Measurements from ENCODE around the gene ZBTB16. TPM values are rescaled to one million over a fixed set of nuclear protein-coding genes. Genes with fewer than 3 reads are reported as not detected.

The ZBTB16 gene
- total RNA-seq, 1 experiment from 2014 or later = 70.4 TPM

DNA sequence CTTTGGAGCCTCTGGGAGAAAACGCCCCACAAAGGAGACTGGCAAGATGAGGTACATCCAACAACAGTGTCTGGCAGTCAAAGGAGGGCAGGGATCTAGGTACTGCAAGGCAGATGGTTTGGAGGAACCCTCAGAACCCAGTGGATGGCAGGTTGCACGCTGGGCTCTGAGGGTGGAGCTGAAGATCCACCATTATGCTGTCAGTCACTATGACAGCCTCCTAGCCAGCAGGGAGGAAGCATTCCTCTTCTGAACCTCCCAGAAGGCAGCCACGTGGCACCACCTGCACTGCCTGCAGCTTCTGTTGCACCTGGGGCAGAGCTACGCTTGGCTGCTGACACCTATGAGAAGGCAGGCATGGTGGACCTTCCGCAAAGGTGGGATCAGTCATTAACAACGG, 44.4 kb upstream of the ZBTB16 start:
- Mint-ChIP-seq H3K4me3 (ENCODE audit: unreplicated experiment) (no peak overlapping the region), H3K27me3 (ENCODE audit: insufficient read depth, unreplicated experiment) (peaks cover 25% of the 10 kb centered on the region), H3K36me3 (ENCODE audit: insufficient read depth, unreplicated experiment) (no peaks in the 10 kb centered on the region), H3K27ac (ENCODE audit: low read depth, unreplicated experiment) (no peak overlapping the region), H3K4me1 (ENCODE audit: insufficient read depth, unreplicated experiment) (peaks cover 17% of the 10 kb centered on the region), H3K9me3 (ENCODE audit: unreplicated experiment) (peaks cover 5% of the 10 kb centered on the region)
- no TSS peak for BruUV-seq (replicated peaks)
- TF ChIP-seq, protein P1, sequence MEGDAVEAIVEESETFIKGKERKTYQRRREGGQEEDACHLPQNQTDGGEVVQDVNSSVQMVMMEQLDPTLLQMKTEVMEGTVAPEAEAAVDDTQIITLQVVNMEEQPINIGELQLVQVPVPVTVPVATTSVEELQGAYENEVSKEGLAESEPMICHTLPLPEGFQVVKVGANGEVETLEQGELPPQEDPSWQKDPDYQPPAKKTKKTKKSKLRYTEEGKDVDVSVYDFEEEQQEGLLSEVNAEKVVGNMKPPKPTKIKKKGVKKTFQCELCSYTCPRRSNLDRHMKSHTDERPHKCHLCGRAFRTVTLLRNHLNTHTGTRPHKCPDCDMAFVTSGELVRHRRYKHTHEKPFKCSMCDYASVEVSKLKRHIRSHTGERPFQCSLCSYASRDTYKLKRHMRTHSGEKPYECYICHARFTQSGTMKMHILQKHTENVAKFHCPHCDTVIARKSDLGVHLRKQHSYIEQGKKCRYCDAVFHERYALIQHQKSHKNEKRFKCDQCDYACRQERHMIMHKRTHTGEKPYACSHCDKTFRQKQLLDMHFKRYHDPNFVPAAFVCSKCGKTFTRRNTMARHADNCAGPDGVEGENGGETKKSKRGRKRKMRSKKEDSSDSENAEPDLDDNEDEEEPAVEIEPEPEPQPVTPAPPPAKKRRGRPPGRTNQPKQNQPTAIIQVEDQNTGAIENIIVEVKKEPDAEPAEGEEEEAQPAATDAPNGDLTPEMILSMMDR (IDR thresholded peaks at IDR 0.05; ENCODE audit: unreplicated experiment) = no peak
- intact Hi-C loops (cut with micrococcal nuclease) = no loop called here
- DNase-seq (ENCODE audit: unreplicated experiment) = no peak
- ChIA-PET CTCF (interaction anchor here (0.6 to 1.1 kb wide), 4 partner anchors 11 to 119 kb away, joined by 3 to 5 read pairs (median 4); no protein-coding TSS in a partner anchor), POLR2A (no interaction called here)

DNA sequence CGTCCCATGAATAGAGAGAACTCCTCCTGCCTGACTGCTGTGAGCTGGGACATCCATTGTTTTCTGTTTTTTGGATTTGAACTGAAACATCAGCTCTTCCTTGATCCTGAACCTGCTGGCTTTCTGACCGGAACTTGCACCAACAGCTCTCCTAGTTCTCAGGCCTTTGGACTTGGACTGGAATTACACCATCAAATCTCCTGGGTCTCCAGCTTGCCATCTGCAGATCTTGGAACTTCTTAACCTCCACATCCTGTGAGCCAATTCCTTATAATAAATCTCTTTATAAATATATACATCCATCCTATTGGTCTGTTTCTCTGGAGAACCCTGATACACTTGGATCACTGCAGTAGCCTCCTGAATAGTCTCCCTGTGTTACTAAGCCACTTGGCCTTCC, 42.5 kb upstream of the ZBTB16 start:
- no peak overlapping the region for H3K4me3 Mint-ChIP-seq (ENCODE audit: unreplicated experiment)
- no peak overlapping the region for H3K27ac Mint-ChIP-seq (ENCODE audit: low read depth, unreplicated experiment)
- intact Hi-C loops (cut with micrococcal nuclease) = no loop called here
- POLR2A ChIA-PET = interaction anchor here (0.8 to 1.2 kb wide), 3 partner anchors 44 to 162 kb away, joined by 4 to 6 read pairs (median 5); no protein-coding TSS in a partner anchor
- H3K4me1 Mint-ChIP-seq (ENCODE audit: insufficient read depth, unreplicated experiment) = peaks cover 7% of the 10 kb centered on the region
- H3K27me3 Mint-ChIP-seq (ENCODE audit: insufficient read depth, unreplicated experiment) = peaks cover 11% of the 10 kb centered on the region
- no TSS peak for BruUV-seq (replicated peaks)
- DNase-seq (ENCODE audit: unreplicated experiment) = no peak
- H3K9me3 Mint-ChIP-seq (ENCODE audit: unreplicated experiment) = no peaks in the 10 kb centered on the region
- no peaks in the 10 kb centered on the region for H3K36me3 Mint-ChIP-seq (ENCODE audit: insufficient read depth, unreplicated experiment)
- CTCF ChIA-PET = interaction anchor here (0.8 to 3.4 kb wide), 4 partner anchors 19 to 244 kb away, joined by 3 to 15 read pairs (median 5); no protein-coding TSS in a partner anchor
- TF ChIP-seq, protein P1 (IDR thresholded peaks at IDR 0.05; ENCODE audit: unreplicated experiment) = no peak

- intact Hi-C loops (cut with micrococcal nuclease) = no loop called here
- CTCF ChIA-PET = interaction anchor here (1.3 to 3.4 kb wide), 2 partner anchors 18 to 24 kb away, joined by 7 to 15 read pairs; no protein-coding TSS in a partner anchor
These were observed 41.8 kb upstream of the ZBTB16 start for GRCh38 chr11:114017723-114018122.

GRCh38 chr11:114019046-114019445, 40.5 kb upstream of the ZBTB16 start:
- TF ChIP-seq, protein P1 (IDR thresholded peaks at IDR 0.05; ENCODE audit: unreplicated experiment) = no peak
- H3K9me3 Mint-ChIP-seq (ENCODE audit: unreplicated experiment) = no peaks in the 10 kb centered on the region
- no peaks in the 10 kb centered on the region for H3K27me3 Mint-ChIP-seq (ENCODE audit: insufficient read depth, unreplicated experiment)
- BruUV-seq (replicated peaks) = no TSS peak
- H3K4me1 Mint-ChIP-seq (ENCODE audit: insufficient read depth, unreplicated experiment) = peaks cover 7% of the 10 kb centered on the region
- H3K4me3 Mint-ChIP-seq (ENCODE audit: unreplicated experiment) = no peak overlapping the region
- intact Hi-C loops (cut with micrococcal nuclease) = no loop called here
- DNase-seq (ENCODE audit: unreplicated experiment) = no peak
- H3K27ac Mint-ChIP-seq (ENCODE audit: low read depth, unreplicated experiment) = no peak overlapping the region
- H3K36me3 Mint-ChIP-seq (ENCODE audit: insufficient read depth, unreplicated experiment) = no peaks in the 10 kb centered on the region
- POLR2A ChIA-PET = interaction anchor here (0.6 kb wide), 2 partner anchors 56 to 1381 kb away, joined by 3 to 4 read pairs; no protein-coding TSS in a partner anchor
- CTCF ChIA-PET = interaction anchor here (1.7 to 3.4 kb wide), 2 partner anchors 17 to 24 kb away, joined by 5 to 15 read pairs; no protein-coding TSS in a partner anchor

More at GRCh38 chr11:114017723-114018122, 41.8 kb upstream of the ZBTB16 start:
- H3K9me3 Mint-ChIP-seq (ENCODE audit: unreplicated experiment) = no peaks in the 10 kb centered on the region
- TF ChIP-seq, protein P1 (IDR thresholded peaks at IDR 0.05; ENCODE audit: unreplicated experiment) = no peak
- no TSS peak for BruUV-seq (replicated peaks)
- H3K4me3 Mint-ChIP-seq (ENCODE audit: unreplicated experiment) = no peak overlapping the region
- peaks cover 3% of the 10 kb centered on the region for H3K27me3 Mint-ChIP-seq (ENCODE audit: insufficient read depth, unreplicated experiment)
- H3K4me1 Mint-ChIP-seq (ENCODE audit: insufficient read depth, unreplicated experiment) = peaks cover 7% of the 10 kb centered on the region
- peak; percentile 41 for DNase-seq (ENCODE audit: unreplicated experiment)
- H3K27ac Mint-ChIP-seq (ENCODE audit: low read depth, unreplicated experiment) = peak overlapping the region; percentile 63
- H3K36me3 Mint-ChIP-seq (ENCODE audit: insufficient read depth, unreplicated experiment) = no peaks in the 10 kb centered on the region
- POLR2A ChIA-PET = interaction anchor here (0.6 to 1.2 kb wide), 4 partner anchors 43 to 252 kb away, joined by 3 to 6 read pairs (median 4); no protein-coding TSS in a partner anchor
